H1 (cell line): Measurements from ENCODE around the gene KDELR1. TPM values are rescaled to one million over a fixed set of nuclear protein-coding genes. Genes with fewer than 3 reads are reported as not detected.

ENCODE experiments used
- CTCF ChIA-PET: fragments of 300-600 bp; sonication (Branson Sonifier 250); formaldehyde crosslinking; loops from one replicate; lab custom pipeline; 2021; ENCODE audit not compliant: partially characterized antibody; lab: Charles Lee
- POLR2A ChIA-PET: fragments of 300-600 bp; sonication (Branson Sonifier 250); formaldehyde crosslinking; loops from one replicate; lab custom pipeline; 2021; ENCODE audit warnings: inconsistent platforms; ENCODE audit not compliant: partially characterized antibody; lab: Charles Lee
- DNase-seq, 2 experiments: peaks; one replicate each; pipeline versions ENCODE4 v3.0.0 to v3.0.0-alpha.2; 2010 to 2022; ENCODE audit warnings: low spot score in 2 of 2, low read depth in 1 of 2, mixed read lengths in 1 of 2
- FAIRE-seq: peaks from 2 replicates; lab custom pipeline; 2011; peaks lifted over from hg19 to GRCh38; lab: Jason Lieb, UNC
- H2AFZ ChIP-seq: 2 replicates; pipeline ENCODE4 v1.8.1; 2012; ENCODE audit warnings: low read length, inconsistent platforms
- H2AK5ac ChIP-seq: 2 replicates; pipeline ENCODE4 v1.6.1; 2013; ENCODE audit warnings: low read depth, low read length
- H2BK120ac ChIP-seq: replicated peaks from 2 replicates; pipeline ENCODE3; 2013; ENCODE audit warnings: low read depth, low read length, inconsistent platforms
- H2BK12ac ChIP-seq: 2 replicates; pipeline ENCODE4 v1.6.1; 2013; ENCODE audit warnings: low read depth, low read length
- H2BK15ac ChIP-seq: 2 replicates; pipeline ENCODE4 v1.6.1; 2013; ENCODE audit warnings: low read length
- H2BK20ac ChIP-seq: 2 replicates; pipeline ENCODE4 v1.6.1; 2013; ENCODE audit warnings: low read length
- H2BK5ac ChIP-seq: 2 replicates; pipeline ENCODE4 v1.6.1; 2013; ENCODE audit warnings: low read depth, low read length
- H3K14ac ChIP-seq: 2 replicates; pipeline ENCODE4 v1.6.1; 2013; ENCODE audit warnings: inconsistent platforms; ENCODE audit not compliant: insufficient read length
- H3K18ac ChIP-seq: 2 replicates; pipeline ENCODE4 v1.6.1; 2013; ENCODE audit warnings: low read length; ENCODE audit errors: extremely low read depth
- H3K23ac ChIP-seq: 2 replicates; pipeline ENCODE4 v1.6.1; 2013; ENCODE audit warnings: inconsistent platforms; ENCODE audit not compliant: insufficient read length
- H3K23me2 ChIP-seq: 2 replicates; pipeline ENCODE4 v1.6.1; 2013; ENCODE audit warnings: low read depth, low read length
- H3K27ac ChIP-seq: 2 replicates; pipeline ENCODE4 v1.6.1; 2011; ENCODE audit warnings: low read depth, low read length, inconsistent platforms
- H3K27me3 ChIP-seq, 4 experiments: replicated peaks in 1 of 4; 1 replicate in 1 of 4; 2 replicates in 3 of 4; pipeline versions ENCODE4 v1.6.1 to v1.8.1; 2011 to 2013; ENCODE audit warnings: low read length in 3 of 4, mild to moderate bottlenecking in 3 of 4, inconsistent platforms in 2 of 4, mixed read lengths in 2 of 4, moderate library complexity in 1 of 4; ENCODE audit not compliant: control insufficient read depth in 3 of 4, insufficient read depth in 3 of 4; ENCODE audit errors: extremely low read depth in 1 of 4
- H3K36me3 ChIP-seq, 4 experiments: 2 replicates each; pipeline versions ENCODE4 v1.6.1 to v1.8.1; 2011 to 2013; ENCODE audit warnings: mild to moderate bottlenecking in 4 of 4, low read length in 3 of 4, moderate library complexity in 2 of 4, control low read depth in 1 of 4, inconsistent platforms in 1 of 4; ENCODE audit not compliant: insufficient read depth in 4 of 4, control insufficient read depth in 2 of 4
- H3K4ac ChIP-seq: replicated peaks from 2 replicates; pipeline ENCODE3; 2013; ENCODE audit warnings: low read length, low read depth, mixed read lengths, inconsistent platforms; ENCODE audit not compliant: insufficient read length
- H3K4me1 ChIP-seq, 4 experiments: replicated peaks in 1 of 4; 1 replicate in 1 of 4; 2 replicates in 3 of 4; pipeline versions ENCODE4 v1.6.1 to v1.8.1; 2011 to 2013; ENCODE audit warnings: low read length in 3 of 4, inconsistent platforms in 2 of 4, mixed read lengths in 1 of 4; ENCODE audit not compliant: insufficient read depth in 4 of 4, control insufficient read depth in 3 of 4
- H3K4me2 ChIP-seq, 2 experiments: 2 replicates each; pipeline versions ENCODE4 v1.6.1 to v1.8.1; 2011 to 2013; ENCODE audit warnings: low read depth in 2 of 2, low read length in 2 of 2, control low read depth in 1 of 2, inconsistent platforms in 1 of 2, mild to moderate bottlenecking in 1 of 2; ENCODE audit not compliant: insufficient read depth in 1 of 2
- H3K4me3 ChIP-seq, 4 experiments: fragments of 200-600, 300-600 bp in 1 of 4; sonication (generic), shearing (Covaris generic), sonication (Bioruptor Twin) in 1 of 4; 2 replicates each; pipeline versions ENCODE4 v1.5.1 to v1.8.1; 2011 to 2016; ENCODE audit warnings: low read length in 4 of 4, low read depth in 3 of 4, control low read depth in 2 of 4, inconsistent platforms in 2 of 4, mild to moderate bottlenecking in 2 of 4, mixed read lengths in 1 of 4, moderate library complexity in 1 of 4; ENCODE audit not compliant: insufficient read depth in 2 of 4; ENCODE audit errors: extremely low read depth in 1 of 4
- H3K56ac ChIP-seq: replicated peaks from 2 replicates; pipeline ENCODE3; 2013; ENCODE audit warnings: low read depth, mild to moderate bottlenecking, mixed read lengths, low read length, inconsistent platforms; ENCODE audit not compliant: insufficient read length
- H3K79me1 ChIP-seq: 2 replicates; pipeline ENCODE4 v1.6.1; 2013; ENCODE audit warnings: low read depth, low read length, control low read depth
- H3K79me2 ChIP-seq, 2 experiments: 2 replicates each; pipeline versions ENCODE4 v1.6.1 to v1.8.1; 2012 to 2013; ENCODE audit warnings: low read length in 2 of 2, mild to moderate bottlenecking in 2 of 2, inconsistent platforms in 1 of 2; ENCODE audit not compliant: insufficient read depth in 2 of 2, control insufficient read depth in 1 of 2
- H3K9ac ChIP-seq, 4 experiments: replicated peaks in 1 of 4; 1 replicate in 1 of 4; 2 replicates in 3 of 4; pipeline versions ENCODE4 v1.6.1 to v1.8.1; 2011 to 2013; ENCODE audit warnings: low read depth in 3 of 4, low read length in 3 of 4, control low read depth in 2 of 4, mild to moderate bottlenecking in 2 of 4, moderate library complexity in 2 of 4, inconsistent platforms in 1 of 4; ENCODE audit errors: extremely low read depth in 1 of 4
- H3K9me3 ChIP-seq, 2 experiments: 2 replicates each; pipeline versions ENCODE4 v1.6.1 to v1.8.1; 2012 to 2013; ENCODE audit warnings: mild to moderate bottlenecking in 2 of 2, moderate library complexity in 2 of 2, control low read depth in 1 of 2, inconsistent platforms in 1 of 2, low read depth in 1 of 2, low read length in 1 of 2, mixed read lengths in 1 of 2; ENCODE audit not compliant: insufficient read depth in 2 of 2
- H4K20me1 ChIP-seq, 2 experiments: replicated peaks in 1 of 2; 2 replicates each; pipeline versions ENCODE3 to v1.8.1; 2011 to 2013; ENCODE audit warnings: inconsistent platforms in 2 of 2, low read length in 2 of 2, mild to moderate bottlenecking in 1 of 2; ENCODE audit not compliant: insufficient read depth in 2 of 2, control insufficient read depth in 1 of 2
- H4K5ac ChIP-seq: 2 replicates; pipeline ENCODE4 v1.6.1; 2013; ENCODE audit warnings: low read length, low read depth, mixed read lengths, inconsistent platforms; ENCODE audit not compliant: insufficient read length
- H4K8ac ChIP-seq: 2 replicates; pipeline ENCODE4 v1.8.0; 2013; ENCODE audit warnings: mild to moderate bottlenecking, moderate library complexity, low read length, inconsistent platforms; ENCODE audit not compliant: insufficient read depth; ENCODE audit errors: extremely low read depth
- H4K91ac ChIP-seq: replicated peaks from 2 replicates; pipeline ENCODE3; 2013; ENCODE audit warnings: low read length, mixed read lengths, inconsistent platforms; ENCODE audit not compliant: insufficient read length
- CBX5 ChIP-seq: fragments of 300-800, 300-1000 bp; sonication (generic); IDR thresholded peaks from 2 replicates; pipeline ENCODE4 v1.7.1; 2016; ENCODE audit warnings: antibody characterized with exemption, low read length, low read depth
- CHD1 ChIP-seq: IDR thresholded peaks from 2 replicates; pipeline ENCODE4 v1.6.1; 2012; ENCODE audit warnings: low read depth, low read length, improper control_type of control experiment
- CREB1 ChIP-seq: IDR thresholded peaks from 2 replicates; pipeline ENCODE4 v1.6.1; 2012; ENCODE audit warnings: inconsistent platforms
- EGR1 ChIP-seq: IDR thresholded peaks from 2 replicates; pipeline ENCODE4 v1.6.1; 2011; ENCODE audit warnings: low read depth, low read length, borderline replicate concordance
- EZH2 ChIP-seq: fragments of 200-600 bp; sonication (generic); IDR thresholded peaks from 2 replicates; pipeline ENCODE4 v1.7.1; 2012; ENCODE audit warnings: low read depth, mild to moderate bottlenecking, moderate library complexity, low read length, inconsistent platforms; ENCODE audit not compliant: severe bottlenecking
- GABPA ChIP-seq: IDR thresholded peaks from 2 replicates; pipeline ENCODE4 v1.6.1; 2011; ENCODE audit warnings: mild to moderate bottlenecking, low read length, moderate library complexity, borderline replicate concordance; ENCODE audit not compliant: insufficient read depth
- JUND ChIP-seq: IDR thresholded peaks from 2 replicates; pipeline ENCODE4 v1.6.1; 2011; ENCODE audit warnings: mild to moderate bottlenecking, improper control_type of control experiment, low read length
- KDM4A ChIP-seq: IDR thresholded peaks from one replicate; pipeline ENCODE4 v1.7.1; 2012; ENCODE audit warnings: low read depth, mild to moderate bottlenecking, moderate library complexity, low read length, inconsistent platforms; ENCODE audit not compliant: severe bottlenecking
- KDM5A ChIP-seq: fragments of 200-600 bp; IDR thresholded peaks from 2 replicates; pipeline ENCODE4 v1.7.1; 2012; ENCODE audit warnings: mild to moderate bottlenecking, low read length, inconsistent platforms, mixed read lengths
- NRF1 ChIP-seq: IDR thresholded peaks from 2 replicates; pipeline ENCODE4 v1.6.1; 2011; ENCODE audit warnings: mild to moderate bottlenecking, low read depth, low read length, improper control_type of control experiment
- POLR2A ChIP-seq, 2 experiments: IDR thresholded peaks; 1 replicate in 1 of 2; 2 replicates in 1 of 2; pipeline ENCODE4 v1.6.1; 2011; ENCODE audit warnings: low read depth in 2 of 2, low read length in 2 of 2, mild to moderate bottlenecking in 2 of 2; ENCODE audit errors: control extremely low read depth in 1 of 2
- POU5F1 ChIP-seq: IDR thresholded peaks from 2 replicates; pipeline ENCODE4 v1.6.1; 2011; ENCODE audit warnings: low read depth, mild to moderate bottlenecking, low read length, moderate library complexity
- SUZ12 ChIP-seq: fragments of 200-600 bp; sonication (generic); IDR thresholded peaks from 2 replicates; pipeline ENCODE4 v1.6.1; 2012; ENCODE audit warnings: mild to moderate bottlenecking, inconsistent platforms, low read length, moderate library complexity, mixed read lengths
- TAF1 ChIP-seq: IDR thresholded peaks from 2 replicates; pipeline ENCODE4 v1.6.1; 2011; ENCODE audit warnings: mild to moderate bottlenecking, low read depth, low read length
- TAF7 ChIP-seq: optimal IDR thresholded peaks from 2 replicates; pipeline ENCODE3; 2011; ENCODE audit warnings: low read depth, mild to moderate bottlenecking, inconsistent platforms, low read length, moderate library complexity, borderline replicate concordance
- YY1 ChIP-seq: IDR thresholded peaks from 2 replicates; pipeline ENCODE4 v1.6.1; 2011; ENCODE audit warnings: low read depth, mild to moderate bottlenecking, low read length
- WGBS, 2 experiments: shearing (Covaris generic) in 1 of 2; methylation state at CpG; one replicate each; pipeline versions ENCODE4 v1.1.6 to v1.1.7; 2013 to 2015; ENCODE audit warnings: low lambda C conversion rate in 2 of 2, mixed read lengths in 2 of 2, inconsistent platforms in 1 of 2, low coverage in 1 of 2, missing lambda C conversion rate in 1 of 2; ENCODE audit not compliant: insufficient replicate concordance in 2 of 2, insufficient coverage in 1 of 2, insufficient read length in 1 of 2; ENCODE audit errors: extremely low coverage in 1 of 2, missing lambda C conversion rate in 1 of 2; 5-methylcytosine and 5-hydroxymethylcytosine counted together
- polyA plus RNA-seq, 7 experiments: library from polyadenylated mRNA; depleted of rRNA in 3 of 7; stranded (reverse) in 5 of 7; unstranded in 2 of 7; fragments of >200 nt in 5 of 7; fragments of 200-250 nt in 2 of 7; gene quantifications; 1 replicate in 5 of 7; 2 replicates in 1 of 7; 4 replicates in 1 of 7; pipeline versions ENCODE4 v1.2.1 to v1.2.3, GENCODE V29; 2011 to 2013; ENCODE audit warnings: missing spikeins in 2 of 7, mixed read lengths in 2 of 7
- total RNA-seq: library from RNA; stranded (reverse); fragmentation: NEBNext Ultra II Directional; extraction: Animal tissue kit (Norgen Biotek cat#: 25700); gene quantifications from 2 replicates; pipeline ENCODE4 v1.2.1, GENCODE V29; 2021

KDELR1 gene
- total and polyA plus RNA-seq, 2 of the 8 experiments (the other 6 are each of a cell fraction or from before 2014, with no cell fraction given) = 225 to 231 TPM

DNA sequence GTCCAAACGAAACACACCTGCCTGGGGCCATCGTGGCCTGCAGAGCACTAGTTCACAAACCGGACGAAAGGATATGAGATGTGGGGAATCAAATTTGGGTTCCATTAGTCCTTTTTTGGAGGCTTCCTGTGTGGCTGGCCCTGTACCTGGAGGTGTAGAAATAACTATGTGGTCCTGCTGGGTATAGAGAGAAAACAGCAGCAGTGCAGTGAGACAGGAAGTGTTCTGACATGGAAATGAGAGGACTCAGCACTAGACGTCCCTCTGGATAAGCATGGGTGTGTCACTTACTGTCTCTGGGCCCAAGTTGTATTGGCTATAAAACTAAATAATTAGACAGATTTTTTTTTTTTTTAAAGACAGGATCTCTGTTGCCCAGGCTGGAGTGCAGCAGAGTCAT, 12.3 kb downstream of the KDELR1 start:
- Histone ChIP-seq H2BK15ac (no peak overlapping the region), H3K4me3 (no peak overlapping the region), H3K9me3 (no peaks in the 10 kb centered on the region), H2BK20ac (no peak overlapping the region), H3K23ac (no peak overlapping the region)
- no peak for TF ChIP-seq JUND
- no peak for TF ChIP-seq YY1
- TF ChIP-seq EGR1 = no peak
- TF ChIP-seq TAF7 = no peak
- no peak for TF ChIP-seq POLR2A (IDR thresholded peaks at IDR 0.05; ENCODE audit: control extremely low read depth in 1 of 2, low read depth in 2 of 2, low read length in 2 of 2)
- no peak for TF ChIP-seq POU5F1
- TF ChIP-seq TAF1 = no peak
- TF ChIP-seq SUZ12 = no peak
- no peak for TF ChIP-seq CHD1
- no peak for TF ChIP-seq KDM5A
- no peak for TF ChIP-seq NRF1
- no peak for TF ChIP-seq GABPA
- no peak for TF ChIP-seq CBX5
- no peak for TF ChIP-seq KDM4A
- TF ChIP-seq CREB1 = no peak
- TF ChIP-seq EZH2 = no peak
- TF ChIP-seq, all 59 proteins: peak for 0
- no peak overlapping the region for H2AK5ac ChIP-seq
- peaks cover 0 to 1% of the 10 kb centered on the region in 2 experiments for H4K20me1 ChIP-seq
- no peaks in the 10 kb centered on the region for H3K79me2 ChIP-seq
- H3K27ac ChIP-seq = no peak overlapping the region
- no peak overlapping the region for H2BK12ac ChIP-seq
- H3K56ac ChIP-seq = no peak overlapping the region
- no peak overlapping the region for H3K14ac ChIP-seq
- H4K91ac ChIP-seq = no peak overlapping the region
- DNase-seq = no peak
- no peaks in the 10 kb centered on the region for H3K79me1 ChIP-seq
- H3K4me1 ChIP-seq = no peaks in the 10 kb centered on the region; a peak in 1 of 7 replicates
- H3K4me2 ChIP-seq = no peak overlapping the region
- H3K36me3 ChIP-seq = peaks cover 2 to 21% (median 11%) of the 10 kb centered on the region in 4 experiments; a peak in 6 of 8 replicates
- no peak overlapping the region for H2AFZ ChIP-seq
- H3K27me3 ChIP-seq = peaks cover 0 to 2% (median 0%) of the 10 kb centered on the region in 4 experiments; a peak in 1 of 7 replicates
- no peak overlapping the region for H4K8ac ChIP-seq
- no peak overlapping the region for H3K18ac ChIP-seq
- H3K4ac ChIP-seq = no peak overlapping the region
- no peak overlapping the region for H3K9ac ChIP-seq
- ChIA-PET POLR2A (interaction anchor here (0.8 kb wide), 1 partner anchor 12 kb away, joined by 4 read pairs; the partner anchor contains the start of gene KDELR1), CTCF (interaction anchor here (0.6 to 3.1 kb wide), 2 partner anchors 12 to 1761 kb away, joined by 5 to 25 read pairs; partner anchors contain the start of gene KDELR1)
- H2BK120ac ChIP-seq = no peak overlapping the region
- H3K23me2 ChIP-seq = no peaks in the 10 kb centered on the region
- no peak overlapping the region for H2BK5ac ChIP-seq
- H4K5ac ChIP-seq = no peak overlapping the region
- 92% methylated on average over 5 of the region's 5 CpGs; no CpG with 5 or more reads in 1 of the 2 experiments for WGBS, 2 experiments
- no peak for FAIRE-seq
